ENCODE results near the gene SBNO1.

Gene SBNO1

DNA sequence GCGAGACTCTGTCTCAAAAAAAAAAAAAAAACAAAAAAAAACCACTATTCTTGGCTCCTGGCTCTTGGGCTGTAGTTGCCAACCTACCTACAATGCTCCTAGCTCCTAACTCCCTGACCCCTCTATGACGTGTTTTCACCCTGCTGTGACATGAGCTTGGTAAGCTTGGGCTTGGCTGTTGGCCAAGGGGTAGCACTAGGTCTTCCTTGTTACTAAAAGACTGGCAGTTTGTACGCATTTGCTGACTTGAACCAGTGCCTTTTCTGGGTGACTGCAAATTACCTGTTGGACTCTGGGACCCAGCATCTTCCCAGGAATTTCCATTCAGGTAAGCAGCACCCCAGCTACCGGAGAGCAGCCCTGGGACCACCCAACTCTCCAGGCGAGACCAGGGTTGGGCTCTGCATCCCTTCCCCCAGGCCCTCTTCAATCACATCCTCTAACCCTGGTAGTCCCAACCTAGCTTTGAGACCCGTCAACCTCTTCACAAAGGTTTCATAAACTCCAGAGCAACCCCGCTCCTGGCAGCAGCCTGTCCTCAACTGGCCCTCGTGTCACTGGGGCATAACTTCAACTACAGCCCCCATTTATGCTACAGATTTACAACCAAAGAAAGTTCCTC is 101.3 kb downstream of the SBNO1 start:
- no peak overlapping the region for H3K9ac ChIP-seq (ENCODE audit: low read length)
- no peaks in the 10 kb centered on the region for H3K27me3 ChIP-seq (ENCODE audit: low read depth, low read length)
- no peak overlapping the region for H3K4me3 ChIP-seq (ENCODE audit: low read length)
- no peaks in the 10 kb centered on the region for H3K4me1 ChIP-seq (ENCODE audit: low read length)
- H3K36me3 ChIP-seq (replicated peaks; ENCODE audit: low read depth, low read length) = peaks cover 7% of the 10 kb centered on the region
- no peak overlapping the region for H3K4me2 ChIP-seq (ENCODE audit: low read length)
- no peak overlapping the region for H2AFZ ChIP-seq (ENCODE audit: low read depth, low read length)
- TF ChIP-seq, protein P1, sequence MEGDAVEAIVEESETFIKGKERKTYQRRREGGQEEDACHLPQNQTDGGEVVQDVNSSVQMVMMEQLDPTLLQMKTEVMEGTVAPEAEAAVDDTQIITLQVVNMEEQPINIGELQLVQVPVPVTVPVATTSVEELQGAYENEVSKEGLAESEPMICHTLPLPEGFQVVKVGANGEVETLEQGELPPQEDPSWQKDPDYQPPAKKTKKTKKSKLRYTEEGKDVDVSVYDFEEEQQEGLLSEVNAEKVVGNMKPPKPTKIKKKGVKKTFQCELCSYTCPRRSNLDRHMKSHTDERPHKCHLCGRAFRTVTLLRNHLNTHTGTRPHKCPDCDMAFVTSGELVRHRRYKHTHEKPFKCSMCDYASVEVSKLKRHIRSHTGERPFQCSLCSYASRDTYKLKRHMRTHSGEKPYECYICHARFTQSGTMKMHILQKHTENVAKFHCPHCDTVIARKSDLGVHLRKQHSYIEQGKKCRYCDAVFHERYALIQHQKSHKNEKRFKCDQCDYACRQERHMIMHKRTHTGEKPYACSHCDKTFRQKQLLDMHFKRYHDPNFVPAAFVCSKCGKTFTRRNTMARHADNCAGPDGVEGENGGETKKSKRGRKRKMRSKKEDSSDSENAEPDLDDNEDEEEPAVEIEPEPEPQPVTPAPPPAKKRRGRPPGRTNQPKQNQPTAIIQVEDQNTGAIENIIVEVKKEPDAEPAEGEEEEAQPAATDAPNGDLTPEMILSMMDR (IDR thresholded peaks at IDR 0.05; ENCODE audit: low read depth, low read length) = no peak
- no peak for TF ChIP-seq EZH2phosphoT487 (IDR thresholded peaks at IDR 0.05; ENCODE audit: low read depth)
- no peaks in the 10 kb centered on the region for H4K20me1 ChIP-seq (ENCODE audit: insufficient read depth, low read length)
- no peak overlapping the region for H3K27ac ChIP-seq (ENCODE audit: low read length)
- no peaks in the 10 kb centered on the region for H3K9me3 ChIP-seq (ENCODE audit: insufficient read depth, low read length)
- H3K79me2 ChIP-seq (ENCODE audit: low read length) = no peaks in the 10 kb centered on the region

DNA sequence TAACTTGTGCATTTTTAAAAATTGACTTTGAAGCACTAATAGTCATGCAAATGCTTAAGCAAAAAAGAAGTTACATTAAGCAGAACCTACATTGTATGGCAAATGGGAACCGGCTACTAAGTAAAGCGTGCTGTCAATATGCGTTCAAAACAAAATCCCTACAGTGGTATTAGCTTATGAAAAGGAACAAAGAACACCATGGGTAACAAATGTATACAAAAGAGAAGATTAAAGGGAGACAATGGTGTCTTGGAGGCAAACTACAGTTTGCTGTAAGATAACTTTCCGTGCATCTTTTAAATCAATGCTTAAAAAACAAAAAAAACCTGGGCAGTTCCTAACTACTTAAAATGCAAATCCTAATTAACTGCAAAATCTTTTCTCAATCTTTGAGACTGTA is 103.5 kb downstream of the SBNO1 start:
- TF ChIP-seq, protein P1 (IDR thresholded peaks at IDR 0.05; ENCODE audit: low read depth, low read length) = no peak
- no peak for TF ChIP-seq EZH2phosphoT487 (IDR thresholded peaks at IDR 0.05; ENCODE audit: low read depth)
- Histone ChIP-seq H2AFZ (ENCODE audit: low read depth, low read length) (no peak overlapping the region), H3K9ac (ENCODE audit: low read length) (no peak overlapping the region), H3K27ac (ENCODE audit: low read length) (no peak overlapping the region), H3K4me2 (ENCODE audit: low read length) (no peak overlapping the region), H3K27me3 (ENCODE audit: low read depth, low read length) (no peaks in the 10 kb centered on the region), H3K36me3 (replicated peaks; ENCODE audit: low read depth, low read length) (peaks cover 10% of the 10 kb centered on the region), H3K4me3 (ENCODE audit: low read length) (no peak overlapping the region), H3K4me1 (ENCODE audit: low read length) (no peaks in the 10 kb centered on the region), H3K79me2 (ENCODE audit: low read length) (no peaks in the 10 kb centered on the region), H3K9me3 (ENCODE audit: insufficient read depth, low read length) (no peaks in the 10 kb centered on the region), H4K20me1 (ENCODE audit: insufficient read depth, low read length) (no peaks in the 10 kb centered on the region)

DNA sequence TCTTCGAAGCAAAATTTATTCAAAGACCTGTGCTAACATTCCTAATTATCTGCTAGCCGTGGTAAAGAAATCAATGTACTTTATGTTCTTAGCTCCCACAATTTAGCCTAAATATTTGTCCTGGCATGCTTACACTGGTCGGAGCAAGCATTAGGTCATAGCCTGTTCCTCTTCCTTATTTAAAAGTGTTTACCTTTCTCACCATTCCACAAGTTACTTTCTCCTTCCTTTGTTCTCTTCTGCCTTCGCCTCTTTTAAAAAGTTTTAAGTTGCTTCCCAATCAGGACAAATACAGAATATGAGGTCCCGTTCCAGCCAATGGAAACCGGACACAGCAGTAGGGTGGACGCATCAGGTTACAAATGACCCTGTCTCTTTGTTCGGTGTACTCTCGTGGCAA is 104.6 kb downstream of the SBNO1 start:
- TF ChIP-seq EZH2phosphoT487 (IDR thresholded peaks at IDR 0.05; ENCODE audit: low read depth) = no peak
- TF ChIP-seq, protein P1 (IDR thresholded peaks at IDR 0.05; ENCODE audit: low read depth, low read length) = no peak

DNA sequence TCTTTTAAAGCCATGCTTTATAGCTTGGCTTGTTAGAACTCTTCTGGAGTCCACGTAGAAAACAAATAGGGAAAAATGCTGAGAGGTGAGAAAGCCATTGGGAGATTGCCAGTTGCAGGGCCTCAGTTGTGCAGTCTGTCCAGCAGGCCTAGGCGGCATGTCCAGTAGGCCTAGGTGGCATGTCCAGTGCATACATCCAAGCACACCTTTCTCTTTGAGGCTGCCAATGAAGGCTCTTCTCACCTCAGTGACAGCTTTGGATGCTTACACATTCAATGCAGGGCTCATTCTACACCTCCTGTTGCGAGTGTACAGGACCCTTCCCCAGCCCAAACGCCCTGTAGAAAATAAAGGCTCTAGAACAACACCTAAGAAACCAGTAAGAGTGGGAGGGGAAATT is 106.1 kb downstream of the SBNO1 start:
- no peak overlapping the region for H3K9ac ChIP-seq (ENCODE audit: low read length)
- no peaks in the 10 kb centered on the region for H3K79me2 ChIP-seq (ENCODE audit: low read length)
- no peaks in the 10 kb centered on the region for H3K27me3 ChIP-seq (ENCODE audit: low read depth, low read length)
- H3K27ac ChIP-seq (ENCODE audit: low read length) = no peak overlapping the region
- H2AFZ ChIP-seq (ENCODE audit: low read depth, low read length) = no peak overlapping the region
- no peaks in the 10 kb centered on the region for H4K20me1 ChIP-seq (ENCODE audit: insufficient read depth, low read length)
- no peak overlapping the region for H3K4me2 ChIP-seq (ENCODE audit: low read length)
- TF ChIP-seq, protein P1 (IDR thresholded peaks at IDR 0.05; ENCODE audit: low read depth, low read length) = no peak
- no peak for TF ChIP-seq EZH2phosphoT487 (IDR thresholded peaks at IDR 0.05; ENCODE audit: low read depth)
- no peaks in the 10 kb centered on the region for H3K4me1 ChIP-seq (ENCODE audit: low read length)
- H3K36me3 ChIP-seq (replicated peaks; ENCODE audit: low read depth, low read length) = peaks cover 24% of the 10 kb centered on the region
- no peak overlapping the region for H3K4me3 ChIP-seq (ENCODE audit: low read length)
- H3K9me3 ChIP-seq (ENCODE audit: insufficient read depth, low read length) = no peaks in the 10 kb centered on the region

More for the DNA sequence above, 104.6 kb downstream of the SBNO1 start:
- no peaks in the 10 kb centered on the region for H4K20me1 ChIP-seq (ENCODE audit: insufficient read depth, low read length)
- H3K79me2 ChIP-seq (ENCODE audit: low read length) = no peaks in the 10 kb centered on the region
- H3K9ac ChIP-seq (ENCODE audit: low read length) = no peak overlapping the region
- H2AFZ ChIP-seq (ENCODE audit: low read depth, low read length) = no peak overlapping the region
- no peaks in the 10 kb centered on the region for H3K27me3 ChIP-seq (ENCODE audit: low read depth, low read length)
- peaks cover 13% of the 10 kb centered on the region for H3K36me3 ChIP-seq (replicated peaks; ENCODE audit: low read depth, low read length)
- H3K4me3 ChIP-seq (ENCODE audit: low read length) = no peak overlapping the region
- H3K4me2 ChIP-seq (ENCODE audit: low read length) = no peak overlapping the region
- no peak overlapping the region for H3K27ac ChIP-seq (ENCODE audit: low read length)
- H3K9me3 ChIP-seq (ENCODE audit: insufficient read depth, low read length) = no peaks in the 10 kb centered on the region
- H3K4me1 ChIP-seq (ENCODE audit: low read length) = no peaks in the 10 kb centered on the region
